Eye (tissue), 1 donor: ENCODE results near the gene CXCL10.

Source experiments
- DNase-seq: peaks from one replicate; pipeline ENCODE4 v3.0.0-alpha.2; 2015

CXCL10 gene

DNA sequence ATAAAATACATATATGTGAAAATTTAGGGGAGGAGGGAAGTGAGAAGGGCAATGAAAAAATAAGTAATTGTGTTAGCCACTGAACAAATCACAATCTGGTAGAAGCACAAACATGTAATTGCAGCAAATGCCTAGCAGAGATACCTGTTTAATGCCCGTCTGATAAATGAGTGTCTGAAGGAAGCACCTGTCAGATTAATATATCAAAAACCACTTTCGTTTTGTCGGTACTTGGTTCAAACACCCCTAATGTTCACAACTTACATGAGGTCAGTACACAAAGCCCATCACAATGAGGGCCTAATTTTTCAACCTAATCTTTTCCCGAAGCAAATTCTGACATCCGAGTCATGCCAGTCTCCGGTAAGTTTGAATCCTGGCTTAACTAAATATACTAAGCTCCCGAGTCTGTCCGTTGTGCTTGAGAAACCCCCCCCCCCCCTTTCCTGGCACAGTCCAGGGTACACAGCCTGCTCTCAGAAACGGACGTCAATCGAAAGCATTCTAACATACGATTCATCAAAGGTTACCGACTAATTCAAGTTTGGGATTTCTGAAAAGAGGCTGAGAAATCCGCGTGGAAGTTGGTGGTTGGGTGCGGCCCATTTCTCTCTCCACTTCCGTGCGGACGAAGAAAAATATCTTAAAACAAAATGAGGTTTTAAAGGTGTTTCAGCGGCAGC is 33.3 kb downstream of the CXCL10 start:
- peak; percentile 3 for DNase-seq

DNA sequence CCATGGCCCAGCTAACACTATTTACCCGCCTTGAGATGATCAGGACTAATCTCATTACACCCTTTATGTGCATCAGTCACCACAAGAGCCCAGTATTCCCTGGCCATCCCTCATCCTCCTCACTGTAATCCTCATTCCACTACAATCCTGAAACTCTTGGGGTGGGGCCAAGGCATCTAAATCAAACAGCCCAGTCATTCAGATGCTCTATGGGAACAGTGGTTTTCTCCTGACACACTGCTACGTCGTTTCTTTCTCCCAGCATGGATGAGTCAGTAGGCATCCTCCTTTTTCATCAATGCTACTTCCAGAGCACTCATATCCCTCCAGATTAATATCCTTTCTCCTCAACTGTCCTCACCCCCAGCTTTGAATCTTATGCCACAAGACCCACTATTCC is 38.2 kb downstream of the CXCL10 start:
- no peak for DNase-seq

DNA sequence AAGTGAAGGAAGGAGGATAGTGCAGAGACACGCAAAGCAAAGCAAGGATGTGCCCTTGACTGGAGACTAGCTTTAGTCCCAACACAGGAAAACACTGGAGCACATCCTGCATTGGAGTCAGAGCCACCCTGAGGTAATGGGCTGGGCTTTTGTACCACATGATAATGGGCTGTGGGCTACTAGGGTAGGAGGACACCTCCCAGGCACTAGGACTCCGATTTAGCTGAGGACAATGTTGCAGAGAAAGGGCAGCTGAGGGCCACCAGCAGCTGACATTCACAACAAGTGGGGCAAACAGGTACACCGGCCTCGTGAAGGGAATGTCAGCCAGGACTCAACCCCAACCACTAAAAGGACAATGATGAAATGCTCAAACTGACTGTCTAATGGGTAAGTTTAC is 42.7 kb downstream of the CXCL10 start:
- no peak for DNase-seq

DNA sequence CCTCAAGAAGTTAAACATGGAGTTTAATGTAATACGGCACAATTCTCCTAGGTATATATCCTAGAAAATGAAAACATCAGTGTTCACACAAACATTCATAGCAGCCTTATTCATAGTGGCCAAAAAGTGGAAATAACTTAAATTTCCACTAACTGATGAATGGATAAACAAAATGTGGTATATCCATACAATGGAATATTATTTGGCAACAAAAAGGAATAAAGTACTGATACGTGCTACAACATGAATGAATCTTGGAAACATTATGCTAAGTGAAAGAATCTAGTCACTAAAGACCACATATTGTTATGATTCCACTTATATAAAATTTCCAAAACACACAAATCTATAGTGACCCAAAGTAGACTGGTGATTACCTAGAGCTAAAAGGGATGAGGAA is 47.1 kb downstream of the CXCL10 start:
- DNase-seq = no peak

DNA sequence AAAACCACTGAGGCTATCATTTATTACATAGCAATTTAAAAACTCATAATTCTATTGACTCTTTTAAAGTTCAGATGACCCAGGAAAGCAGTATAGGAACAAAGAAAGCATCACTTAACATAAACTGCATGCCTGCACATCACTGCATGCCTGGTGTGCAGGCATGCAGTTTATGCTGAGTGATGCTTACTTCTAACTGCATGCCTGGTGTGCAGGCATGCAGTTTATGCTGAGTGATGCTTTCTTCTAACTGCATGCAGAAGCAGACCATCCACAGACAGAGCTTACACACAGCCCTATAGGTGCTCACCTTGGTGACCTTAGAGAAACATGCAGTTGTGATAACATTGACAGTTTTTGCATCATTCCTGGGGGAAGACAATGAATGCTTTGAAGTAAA is 49.5 kb downstream of the CXCL10 start:
- DNase-seq = no peak
